Loucy (cell line): ENCODE data around the gene ZNF385B.

Source experiments
- CTCF ChIP-seq: fragments of 200-600 bp; sonication (generic); conservative IDR thresholded peaks from 2 replicates; pipeline ENCODE4 v1.5.1; 2014; ENCODE audit warnings: mild to moderate bottlenecking, antibody characterized with exemption, low read length
- EZH2phosphoT487 ChIP-seq: fragments of 200-600 bp; IDR thresholded peaks from 2 replicates; pipeline ENCODE4 v1.6.1; 2018; ENCODE audit warnings: antibody characterized with exemption, mild to moderate bottlenecking, moderate library complexity, borderline replicate concordance

DNA sequence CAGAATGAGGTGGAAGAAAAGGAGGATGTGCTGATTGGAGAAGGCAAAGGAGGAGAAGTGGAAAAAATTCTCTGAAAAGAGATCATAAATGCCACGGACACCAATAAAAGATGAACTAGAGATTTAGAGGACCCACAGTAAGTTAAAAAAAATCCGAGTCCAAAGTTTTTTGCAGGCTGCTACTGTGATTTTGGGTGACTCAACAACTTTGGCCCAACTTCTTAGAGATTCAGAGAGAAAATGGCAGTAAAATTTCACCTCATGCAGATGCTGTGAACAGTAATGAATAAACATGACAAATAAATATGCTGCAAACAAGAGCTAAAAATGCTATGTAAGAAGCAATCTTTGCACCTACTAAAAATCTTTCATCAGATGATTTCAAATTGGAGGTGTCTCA, 419.9 kb downstream of the ZNF385B start:
- TF ChIP-seq CTCF, result no peak
- no peak for TF ChIP-seq EZH2phosphoT487
